Stomach (tissue), 4 donors: ENCODE measurements around the gene RAI1.

ENCODE experiments used
- EP300 ChIP-seq: sonication (generic); formaldehyde crosslinking; IDR thresholded peaks from one replicate; pipeline ENCODE4 v1.6.1; 2017; ENCODE audit warnings: antibody characterized with exemption
- POLR2A ChIP-seq, 4 donors: fragments of 450-650 bp; IDR thresholded peaks; one replicate each; pipeline ENCODE4 v1.6.1; 2016; ENCODE audit warnings: antibody characterized with exemption in 4 of 4, control low read depth in 2 of 4, mild to moderate bottlenecking in 1 of 4, moderate library complexity in 1 of 4
- POLR2AphosphoS5 ChIP-seq, 3 donors: sonication (generic); formaldehyde crosslinking; IDR thresholded peaks; one replicate each; pipeline ENCODE4 v1.6.1; 2016; ENCODE audit warnings: antibody characterized with exemption in 3 of 3
- TF ChIP-seq, protein P1 (sequence below), 7 experiments: fragments of 450-650 bp in 4 of 7; fragments of 200-600 bp in 3 of 7; sonication (generic) in 3 of 7; IDR thresholded peaks; one replicate each; pipeline ENCODE4 v1.5.1; 2016 to 2019; ENCODE audit warnings: antibody characterized with exemption in 7 of 7, control low read depth in 2 of 7, mild to moderate bottlenecking in 1 of 7

- TF ChIP-seq, protein P1, sequence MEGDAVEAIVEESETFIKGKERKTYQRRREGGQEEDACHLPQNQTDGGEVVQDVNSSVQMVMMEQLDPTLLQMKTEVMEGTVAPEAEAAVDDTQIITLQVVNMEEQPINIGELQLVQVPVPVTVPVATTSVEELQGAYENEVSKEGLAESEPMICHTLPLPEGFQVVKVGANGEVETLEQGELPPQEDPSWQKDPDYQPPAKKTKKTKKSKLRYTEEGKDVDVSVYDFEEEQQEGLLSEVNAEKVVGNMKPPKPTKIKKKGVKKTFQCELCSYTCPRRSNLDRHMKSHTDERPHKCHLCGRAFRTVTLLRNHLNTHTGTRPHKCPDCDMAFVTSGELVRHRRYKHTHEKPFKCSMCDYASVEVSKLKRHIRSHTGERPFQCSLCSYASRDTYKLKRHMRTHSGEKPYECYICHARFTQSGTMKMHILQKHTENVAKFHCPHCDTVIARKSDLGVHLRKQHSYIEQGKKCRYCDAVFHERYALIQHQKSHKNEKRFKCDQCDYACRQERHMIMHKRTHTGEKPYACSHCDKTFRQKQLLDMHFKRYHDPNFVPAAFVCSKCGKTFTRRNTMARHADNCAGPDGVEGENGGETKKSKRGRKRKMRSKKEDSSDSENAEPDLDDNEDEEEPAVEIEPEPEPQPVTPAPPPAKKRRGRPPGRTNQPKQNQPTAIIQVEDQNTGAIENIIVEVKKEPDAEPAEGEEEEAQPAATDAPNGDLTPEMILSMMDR (IDR thresholded peaks at IDR 0.05): peak in 5 of 7 experiments; percentile 91 to 98 (median 97)
- no peak for TF ChIP-seq POLR2A (IDR thresholded peaks at IDR 0.05)
- no peak for TF ChIP-seq EP300
- TF ChIP-seq POLR2AphosphoS5 (IDR thresholded peaks at IDR 0.05): peak in 1 of 3 donors; percentile 36
These were observed 178.9 kb downstream of the RAI1 start for GRCh38 chr17:17859909-17860765.
